NT2/D1 (cell line): ENCODE measurements around the gene FOXO3.

ENCODE experiments used
- YY1 ChIP-seq: IDR thresholded peaks from 2 replicates; pipeline ENCODE4 v1.6.1; 2011; ENCODE audit not compliant: insufficient read length, insufficient read depth
- ZNF274 ChIP-seq: IDR thresholded peaks from 2 replicates; pipeline ENCODE4 v1.6.1; 2011; ENCODE audit warnings: mild to moderate bottlenecking, low read depth, low read length

DNA sequence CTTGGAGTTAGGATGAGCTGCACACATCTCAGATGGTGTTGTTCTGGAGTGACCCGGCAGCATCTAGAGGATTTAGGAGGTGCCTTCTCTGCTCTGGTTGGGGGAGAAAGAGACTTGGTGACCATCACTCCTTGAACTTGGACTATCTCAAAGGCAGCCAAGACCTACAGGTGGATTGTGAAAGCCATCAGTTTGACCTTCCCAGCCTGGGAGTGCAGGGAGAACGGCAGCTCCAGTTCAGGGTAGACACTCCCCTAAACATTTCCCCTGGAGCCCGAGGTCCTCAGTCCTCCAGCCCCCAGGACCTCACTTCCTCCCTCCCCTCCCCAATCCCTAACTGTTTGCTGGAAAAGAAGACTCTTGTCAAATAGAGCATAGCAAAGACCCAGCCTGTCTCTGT is 158.8 kb downstream of the FOXO3 start:
- TF ChIP-seq YY1 (no peak), ZNF274 (no peak)
